Spleen (tissue), 11 donors: ENCODE results near the gene MGAT5. TPM values are rescaled to one million over a fixed set of nuclear protein-coding genes. Genes with fewer than 3 reads are reported as not detected.

Source experiments
- DNase-seq: peaks from one replicate; pipeline ENCODE4 v3.0.0-alpha.2; 2020
- H3K27ac ChIP-seq, 8 donors: fragments of 200-600 bp; sonication (generic) in 7 of 8; 1 replicate in 4 of 8; 2 replicates in 4 of 8; pipeline versions ENCODE4 v1.5.0 to v1.8.0; 2016 to 2021; ENCODE audit warnings: inconsistent platforms in 4 of 8, mild to moderate bottlenecking in 4 of 8, moderate library complexity in 1 of 8
- H3K27me3 ChIP-seq, 7 donors: fragments of 200-600 bp; sonication (generic) in 6 of 7; replicated peaks in 1 of 7; 1 replicate in 4 of 7; 2 replicates in 3 of 7; pipeline versions ENCODE4 v1.5.0 to v1.8.0; 2016 to 2021; ENCODE audit warnings: inconsistent platforms in 3 of 7, mild to moderate bottlenecking in 1 of 7
- H3K36me3 ChIP-seq, 6 donors: fragments of 200-600 bp; sonication (generic) in 5 of 6; 1 replicate in 4 of 6; 2 replicates in 2 of 6; pipeline versions ENCODE4 v1.5.0 to v1.8.0; 2016 to 2021; ENCODE audit warnings: inconsistent platforms in 2 of 6
- H3K4me1 ChIP-seq, 6 donors: fragments of 200-600 bp; sonication (generic) in 5 of 6; 1 replicate in 3 of 6; 2 replicates in 3 of 6; pipeline versions ENCODE4 v1.5.0 to v1.8.0; 2016 to 2021; ENCODE audit warnings: inconsistent platforms in 3 of 6
- H3K4me3 ChIP-seq, 8 donors: fragments of 200-600 bp; sonication (generic) in 7 of 8; 1 replicate in 4 of 8; 2 replicates in 4 of 8; pipeline versions ENCODE4 v1.5.0 to v1.8.0; 2016 to 2021; ENCODE audit warnings: inconsistent platforms in 4 of 8, mild to moderate bottlenecking in 4 of 8, moderate library complexity in 2 of 8
- H3K9me3 ChIP-seq, 8 donors: fragments of 200-600 bp; sonication (generic) in 7 of 8; 1 replicate in 4 of 8; 2 replicates in 4 of 8; pipeline versions ENCODE4 v1.5.0 to v1.8.0; 2016 to 2021; ENCODE audit warnings: inconsistent platforms in 4 of 8
- CTCF ChIP-seq, 11 experiments: fragments of 200-600 bp in 7 of 11; fragments of 450-650 bp in 4 of 11; sonication (generic) in 4 of 11; IDR thresholded peaks in 8 of 11; conservative IDR thresholded peaks in 3 of 11; 1 replicate in 7 of 11; 2 replicates in 4 of 11; pipeline versions ENCODE4 v1.4.0 to v1.8.0; 2016 to 2021; ENCODE audit warnings: antibody characterized with exemption in 11 of 11, inconsistent platforms in 4 of 11, mild to moderate bottlenecking in 1 of 11
- POLR2A ChIP-seq, 3 donors: fragments of 450-650 bp; IDR thresholded peaks; one replicate each; pipeline ENCODE4 v1.5.1; 2017; ENCODE audit warnings: antibody characterized with exemption in 3 of 3, mild to moderate bottlenecking in 1 of 3
- POLR2AphosphoS5 ChIP-seq, 3 donors: sonication (generic); formaldehyde crosslinking; IDR thresholded peaks; one replicate each; pipeline ENCODE4 v1.5.1; 2017; ENCODE audit warnings: antibody characterized with exemption in 3 of 3
- WGBS, 5 donors: extraction: QIAGEN DNeasy Blood & Tissue Kit in 3 of 5; methylation state at CpG; one replicate each; pipeline versions ENCODE4 v1.1.5 to v1.1.7; 2013 to 2018; 5-methylcytosine and 5-hydroxymethylcytosine counted together
- intact Hi-C: fragments of 100-400 bp; cut with DNase I; formaldehyde crosslinking; loops from one replicate; pipeline ENCODE4 v1.15.0; 2023; ENCODE audit warnings: low total_unique reads
- polyA plus RNA-seq, 3 donors: library from polyadenylated mRNA; stranded (reverse); fragments of 200-250 nt; gene quantifications; one replicate each; pipeline ENCODE4 v1.2.1, GENCODE V29; 2013
- total RNA-seq, 7 donors: library from RNA; depleted of rRNA in 3 of 7; stranded (reverse); fragments of >200 nt in 3 of 7; fragmentation: NEBNext Ultra II Directional in 4 of 7; extraction: Animal tissue kit (Norgen Biotek cat#: 25700) in 4 of 7; gene quantifications; one replicate each; pipeline versions ENCODE4 v1.1.0 to v1.2.1, GENCODE V29; 2016 to 2021
- donor health status: healthy with polysubstance abuse.
- donor health status: DM: no; HTN: no; CAD: no; lungs with moderate emphysema.
- donor health status: DM: no; HTN: no; CAD: no.
- donor health status: Bipolar disorder and iron deficiency.
- donor health status: healthy.
- donor health status: DM: no; HTN: no; CAD: no.
- donor health status: DM: yes; HTN: yes; CAD: no.

The MGAT5 gene
- total and polyA plus RNA-seq, 10 donors: 11.2 to 110 (median 91.9) TPM

- TF ChIP-seq POLR2A (IDR thresholded peaks at IDR 0.05): no peak
- TF ChIP-seq CTCF (IDR thresholded peaks at IDR 0.05 in 8 of 11, conservative IDR thresholded peaks at IDR 0.05 in 3 of 11): no peak
- no peak for TF ChIP-seq POLR2AphosphoS5 (IDR thresholded peaks at IDR 0.05)
- Histone ChIP-seq H3K27ac (peak overlapping the region in 1 of 8 donors; percentile 40), H3K36me3 (peaks cover 0 to 56% (median under 1%) of the 10 kb centered on the region in 6 donors), H3K27me3 (no peaks in the 10 kb centered on the region), H3K9me3 (no peaks in the 10 kb centered on the region), H3K4me1 (peaks cover 0 to 18% (median 0%) of the 10 kb centered on the region in 6 donors), H3K4me3 (no peak overlapping the region)
- 50 to 69% (median 53%) methylated on average over 2 of the region's 2 CpGs for WGBS, 5 donors
- DNase-seq: no peak
- intact Hi-C loops: no loop called here
Measured at GRCh38 chr2:134391751-134392160, 137.9 kb downstream of the MGAT5 start.

- H3K4me1 ChIP-seq: peaks cover 0 to 18% (median 0%) of the 10 kb centered on the region in 6 donors
- no peak for TF ChIP-seq POLR2A (IDR thresholded peaks at IDR 0.05)
- TF ChIP-seq CTCF (IDR thresholded peaks at IDR 0.05 in 8 of 11, conservative IDR thresholded peaks at IDR 0.05 in 3 of 11): no peak
- TF ChIP-seq POLR2AphosphoS5 (IDR thresholded peaks at IDR 0.05): no peak
- no peaks in the 10 kb centered on the region for H3K27me3 ChIP-seq
- no peak overlapping the region for H3K27ac ChIP-seq
- no peak for DNase-seq
- intact Hi-C loops: no loop called here
- no peaks in the 10 kb centered on the region for H3K9me3 ChIP-seq
- WGBS, 5 donors: 80 to 89% (median 85%) methylated on average over 7 of the region's 7 CpGs
- H3K4me3 ChIP-seq: no peak overlapping the region
- peaks cover 0 to 61% (median 4%) of the 10 kb centered on the region in 6 donors for H3K36me3 ChIP-seq
Measured at GRCh38 chr2:134392442-134393074, 138.7 kb downstream of the MGAT5 start.

- no peaks in the 10 kb centered on the region for H3K9me3 ChIP-seq
- H3K36me3 ChIP-seq: peaks cover 0 to 61% (median 7%) of the 10 kb centered on the region in 6 donors
- no peak overlapping the region for H3K4me3 ChIP-seq
- 94 to 97% (median 95%) methylated on average over 3 of the region's 3 CpGs for WGBS, 5 donors
- TF ChIP-seq POLR2A (IDR thresholded peaks at IDR 0.05): no peak
- no peak for TF ChIP-seq POLR2AphosphoS5 (IDR thresholded peaks at IDR 0.05)
- TF ChIP-seq CTCF (IDR thresholded peaks at IDR 0.05 in 8 of 11, conservative IDR thresholded peaks at IDR 0.05 in 3 of 11): no peak
- no peaks in the 10 kb centered on the region for H3K27me3 ChIP-seq
- no peak overlapping the region for H3K27ac ChIP-seq
- no peak for DNase-seq
- H3K4me1 ChIP-seq: peaks cover 0 to 18% (median 0%) of the 10 kb centered on the region in 6 donors
- intact Hi-C loops: no loop called here
Measured at GRCh38 chr2:134393075-134393461, 139.2 kb downstream of the MGAT5 start.

GRCh38 chr2:134395779-134396178, 141.9 kb downstream of the MGAT5 start:
- DNase-seq: no peak
- Histone ChIP-seq H3K36me3 (peaks cover 0 to 64% (median 11%) of the 10 kb centered on the region in 6 donors), H3K4me1 (peaks cover 0 to 18% (median 2%) of the 10 kb centered on the region in 6 donors), H3K9me3 (no peaks in the 10 kb centered on the region), H3K27ac (no peak overlapping the region), H3K4me3 (no peak overlapping the region), H3K27me3 (no peaks in the 10 kb centered on the region)
- WGBS, 5 donors: 66 to 91% (median 80%) methylated on average over 1 of the region's 1 CpG
- intact Hi-C loops: no loop called here
- TF ChIP-seq POLR2A (IDR thresholded peaks at IDR 0.05) (no peak), CTCF (IDR thresholded peaks at IDR 0.05 in 8 of 11, conservative IDR thresholded peaks at IDR 0.05 in 3 of 11) (no peak), POLR2AphosphoS5 (IDR thresholded peaks at IDR 0.05) (no peak)
